K562 (cell line): ENCODE results near the gene NECTIN1.

Source experiments
- ARID4B ChIP-seq: sonication (generic); formaldehyde crosslinking; IDR thresholded peaks from 2 replicates; pipeline ENCODE4 v1.8.0; 2022; ENCODE audit warnings: mild to moderate bottlenecking, missing genetic modification reagents
- DIDO1 ChIP-seq: fragments of 450-650 bp; IDR thresholded peaks from 2 replicates; pipeline ENCODE4 v1.6.1; 2016; ENCODE audit warnings: low read depth, missing biosample characterization, missing genetic modification characterization
- NRF1 ChIP-seq, 2 experiments: fragments of 450-650 bp; IDR thresholded peaks in 1 of 2; conservative IDR thresholded peaks in 1 of 2; 2 replicates each; pipeline ENCODE4 v1.6.1; 2014; ENCODE audit warnings: mild to moderate bottlenecking in 2 of 2
- POLR2A ChIP-seq: fragments of 450-650 bp; conservative IDR thresholded peaks from 2 replicates; pipeline ENCODE4 v1.6.1; 2016
- RERE ChIP-seq: sonication (generic); formaldehyde crosslinking; IDR thresholded peaks from 2 replicates; pipeline ENCODE4 v1.8.0; 2023; ENCODE audit warnings: missing genetic modification reagents, mild to moderate bottlenecking, borderline replicate concordance
- SIN3A ChIP-seq, 2 experiments: fragments of 150-350 bp in 1 of 2; IDR thresholded peaks; 2 replicates each; pipeline ENCODE4 v1.6.1; 2011 to 2016; ENCODE audit warnings: borderline replicate concordance in 2 of 2, low read depth in 2 of 2, low read length in 2 of 2, mild to moderate bottlenecking in 2 of 2, moderate library complexity in 2 of 2; ENCODE audit not compliant: control insufficient read depth in 1 of 2
- SIX5 ChIP-seq, 2 experiments: IDR thresholded peaks; 2 replicates each; pipeline ENCODE4 v1.6.1; 2011; ENCODE audit warnings: low read length in 2 of 2, borderline replicate concordance in 1 of 2, low read depth in 1 of 2, mild to moderate bottlenecking in 1 of 2, moderate library complexity in 1 of 2; ENCODE audit not compliant: insufficient read depth in 1 of 2
- SRSF1 ChIP-seq: fragments of 200-400 bp; formaldehyde crosslinking; IDR thresholded peaks from 2 replicates; pipeline ENCODE4 v1.6.1; 2017; ENCODE audit warnings: mild to moderate bottlenecking, low read depth, low read length, moderate library complexity
- TAF9B ChIP-seq: fragments of 450-650 bp; IDR thresholded peaks from 2 replicates; pipeline ENCODE4 v1.6.1; 2018; ENCODE audit warnings: mild to moderate bottlenecking; ENCODE audit not compliant: partially characterized antibody
- TARDBP ChIP-seq: fragments of 450-650 bp; IDR thresholded peaks from 2 replicates; pipeline ENCODE4 v1.6.1; 2016
- XRCC5 ChIP-seq: fragments of 200-400 bp; formaldehyde crosslinking; IDR thresholded peaks from 2 replicates; pipeline ENCODE4 v1.6.1; 2017; ENCODE audit warnings: low read depth, mild to moderate bottlenecking, low read length
- ZNF134 ChIP-seq: fragments of 250-450 bp; sonication (Bioruptor Pico); conservative IDR thresholded peaks from 2 replicates; pipeline ENCODE4 v1.4.0; 2020
- ZNF3 ChIP-seq: fragments of 250-450 bp; sonication (Bioruptor Pico); IDR thresholded peaks from 2 replicates; pipeline ENCODE4 v1.5.0; 2021; ENCODE audit warnings: mild to moderate bottlenecking, moderate library complexity
- TF ChIP-seq, protein P1 (sequence below): sonication (generic); formaldehyde crosslinking; IDR thresholded peaks from 2 replicates; pipeline ENCODE4 v1.8.1; 2023; ENCODE audit warnings: mild to moderate bottlenecking, missing genetic modification reagents

GRCh38 chr11:119599864-119600541, 129.0 kb downstream of the NECTIN1 start:
- no peak for TF ChIP-seq DIDO1 (tag)
- TF ChIP-seq, protein P1, sequence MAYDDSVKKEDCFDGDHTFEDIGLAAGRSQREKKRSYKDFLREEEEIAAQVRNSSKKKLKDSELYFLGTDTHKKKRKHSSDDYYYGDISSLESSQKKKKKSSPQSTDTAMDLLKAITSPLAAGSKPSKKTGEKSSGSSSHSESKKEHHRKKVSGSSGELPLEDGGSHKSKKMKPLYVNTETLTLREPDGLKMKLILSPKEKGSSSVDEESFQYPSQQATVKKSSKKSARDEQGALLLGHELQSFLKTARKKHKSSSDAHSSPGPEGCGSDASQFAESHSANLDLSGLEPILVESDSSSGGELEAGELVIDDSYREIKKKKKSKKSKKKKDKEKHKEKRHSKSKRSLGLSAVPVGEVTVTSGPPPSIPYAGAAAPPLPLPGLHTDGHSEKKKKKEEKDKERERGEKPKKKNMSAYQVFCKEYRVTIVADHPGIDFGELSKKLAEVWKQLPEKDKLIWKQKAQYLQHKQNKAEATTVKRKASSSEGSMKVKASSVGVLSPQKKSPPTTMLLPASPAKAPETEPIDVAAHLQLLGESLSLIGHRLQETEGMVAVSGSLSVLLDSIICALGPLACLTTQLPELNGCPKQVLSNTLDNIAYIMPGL (CRISPR knock-in tag) = no peak
- TF ChIP-seq SIN3A (IDR thresholded peaks at IDR 0.05; ENCODE audit: borderline replicate concordance in 2 of 2, control insufficient read depth in 1 of 2, low read depth in 2 of 2, low read length in 2 of 2) = no peak
- no peak for TF ChIP-seq RERE (CRISPR knock-in tag)
- no peak for TF ChIP-seq SIX5 (IDR thresholded peaks at IDR 0.05; ENCODE audit: borderline replicate concordance in 1 of 2, insufficient read depth in 1 of 2, low read depth in 1 of 2, low read length in 2 of 2)
- TF ChIP-seq NRF1 (conservative IDR thresholded peaks at IDR 0.05 in 1 of 2, IDR thresholded peaks at IDR 0.05 in 1 of 2) = no peak
- no peak for TF ChIP-seq TAF9B
- TF ChIP-seq TARDBP = no peak
- no peak for TF ChIP-seq ZNF134 (CRISPR knock-in tag)
- no peak for TF ChIP-seq SRSF1
- TF ChIP-seq POLR2A = no peak
- no peak for TF ChIP-seq ZNF3
- no peak for TF ChIP-seq XRCC5
- no peak for TF ChIP-seq ARID4B (CRISPR knock-in tag)
